Measurements from ENCODE around the gene MALSU1. TPM values are rescaled to one million over a fixed set of nuclear protein-coding genes. Genes with fewer than 3 reads are reported as not detected.

The MALSU1 gene
- polyA plus RNA-seq, 2 of the 4 experiments (the other 2 are of a cell fraction) = 91.9 to 122 TPM

- no peak overlapping the region for H3K27ac ChIP-seq
- H3K4me2 ChIP-seq = no peak overlapping the region
- FAIRE-seq (no peak), DNase-seq (ENCODE audit: low read depth in 1 of 2, low spot score in 1 of 2) (no peak), ATAC-seq (peak in 1 of 2 experiments; percentile 25; a peak in 1 of 6 replicates)
- WGBS (ENCODE audit: missing lambda C conversion rate) = 93% methylated on average over 5 of the region's 5 CpGs
- ChIA-PET CTCF (interaction anchor here (0.7 to 1.7 kb wide), 2 partner anchors 9 to 15 kb away, joined by 3 to 9 read pairs; no protein-coding TSS in a partner anchor), POLR2A (no interaction called here)
- peaks cover 4% of the 10 kb centered on the region; the same call in 1 of the 3 replicates for H3K4me1 ChIP-seq
- TF ChIP-seq RFX5 (IDR thresholded peaks at IDR 0.05) (no peak), HMGXB4 (CRISPR knock-in tag; IDR thresholded peaks at IDR 0.05; ENCODE audit: borderline replicate concordance) (no peak), BHLHE40 (IDR thresholded peaks at IDR 0.05; ENCODE audit: low read depth, low read length) (no peak), BCL3 (IDR thresholded peaks at IDR 0.05) (no peak), MYC (IDR thresholded peaks at IDR 0.05; ENCODE audit: borderline replicate concordance, low read length) (no peak), ZC3H11A (IDR thresholded peaks at IDR 0.05) (no peak), EHMT2 (IDR thresholded peaks at IDR 0.05; ENCODE audit: low read depth) (no peak), HOXA7 (CRISPR knock-in tag; IDR thresholded peaks at IDR 0.05) (no peak), JUNB (IDR thresholded peaks at IDR 0.05) (no peak), SREBF2 (IDR thresholded peaks at IDR 0.05) (no peak)
- no peak overlapping the region for H3K4me3 ChIP-seq
- H3K9me3 ChIP-seq = no peaks in the 10 kb centered on the region
These were observed 11.5 kb upstream of the MALSU1 start for GRCh38 chr7:23287612-23288011.

DNA sequence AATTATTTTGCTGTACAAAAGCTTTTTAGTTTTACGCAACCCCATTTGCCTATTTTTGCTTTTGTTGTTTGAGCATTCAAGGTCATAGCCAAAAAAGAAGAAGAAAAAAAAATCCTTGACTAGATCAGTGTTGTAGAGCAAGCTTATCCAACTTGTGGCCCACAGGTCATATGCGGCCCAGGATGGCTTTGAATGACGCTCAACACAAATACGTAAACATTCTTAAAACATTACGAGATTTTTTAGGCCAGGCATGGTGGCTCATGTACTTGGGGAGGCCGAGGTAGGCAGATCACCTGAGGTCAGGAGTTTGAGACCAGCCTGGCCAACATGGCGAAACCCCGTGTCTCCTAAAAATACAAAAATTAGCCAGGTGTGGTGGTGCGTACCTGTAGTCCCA is 8.1 kb upstream of the MALSU1 start:
- no peak overlapping the region for H3K4me2 ChIP-seq
- ATAC-seq (no peak), DNase-seq (ENCODE audit: low read depth in 1 of 2, low spot score in 1 of 2) (no peak), FAIRE-seq (no peak)
- ChIA-PET CTCF (interaction anchor here (0.7 to 6.5 kb wide), 3 partner anchors 12 to 29 kb away, joined by 3 to 49 read pairs (median 40); no protein-coding TSS in a partner anchor), POLR2A (interaction anchor here (0.6 kb wide), 1 partner anchor 1046 kb away, joined by 3 read pairs; no protein-coding TSS in a partner anchor)
- WGBS (ENCODE audit: missing lambda C conversion rate) = 92% methylated on average over 9 of the region's 9 CpGs
- H3K4me3 ChIP-seq = no peak overlapping the region
- H3K9me3 ChIP-seq = no peaks in the 10 kb centered on the region
- TF ChIP-seq MYC (IDR thresholded peaks at IDR 0.05; ENCODE audit: borderline replicate concordance, low read length) (no peak), NFE2L2 (conservative IDR thresholded peaks at IDR 0.05; ENCODE audit: low read length) (no peak), HDAC2 (IDR thresholded peaks at IDR 0.05) (no peak), FOXS1 (CRISPR knock-in tag; IDR thresholded peaks at IDR 0.05) (no peak), EP300 (IDR thresholded peaks at IDR 0.05) (no peak), HOXB13 (CRISPR knock-in tag; IDR thresholded peaks at IDR 0.05; ENCODE audit: low read depth) (no peak), RNF2 (IDR thresholded peaks at IDR 0.05; ENCODE audit: borderline replicate concordance, low read depth) (no peak), POLR2AphosphoS2 (conservative IDR thresholded peaks at IDR 0.05; ENCODE audit: low read length) (no peak), NR3C1 (IDR thresholded peaks at IDR 0.05) (no peak), RAD21 (conservative IDR thresholded peaks at IDR 0.05 in 1 of 2, IDR thresholded peaks at IDR 0.05 in 1 of 2) (no peak), HMGXB4 (CRISPR knock-in tag; IDR thresholded peaks at IDR 0.05; ENCODE audit: borderline replicate concordance) (no peak)
- TF ChIP-seq, protein P1, sequence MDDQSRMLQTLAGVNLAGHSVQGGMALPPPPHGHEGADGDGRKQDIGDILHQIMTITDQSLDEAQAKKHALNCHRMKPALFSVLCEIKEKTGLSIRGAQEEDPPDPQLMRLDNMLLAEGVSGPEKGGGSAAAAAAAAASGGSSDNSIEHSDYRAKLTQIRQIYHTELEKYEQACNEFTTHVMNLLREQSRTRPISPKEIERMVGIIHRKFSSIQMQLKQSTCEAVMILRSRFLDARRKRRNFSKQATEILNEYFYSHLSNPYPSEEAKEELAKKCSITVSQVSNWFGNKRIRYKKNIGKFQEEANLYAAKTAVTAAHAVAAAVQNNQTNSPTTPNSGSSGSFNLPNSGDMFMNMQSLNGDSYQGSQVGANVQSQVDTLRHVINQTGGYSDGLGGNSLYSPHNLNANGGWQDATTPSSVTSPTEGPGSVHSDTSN (IDR thresholded peaks at IDR 0.05) = no peak
- H3K27ac ChIP-seq = no peak overlapping the region
- H3K4me1 ChIP-seq = peaks cover 36% of the 10 kb centered on the region
